Measurements from ENCODE around the gene COL9A3. TPM values are rescaled to one million over a fixed set of nuclear protein-coding genes. Genes with fewer than 3 reads are reported as not detected.

Gene COL9A3
- total RNA-seq, 1 experiment from 2014 or later = 150 TPM

DNA sequence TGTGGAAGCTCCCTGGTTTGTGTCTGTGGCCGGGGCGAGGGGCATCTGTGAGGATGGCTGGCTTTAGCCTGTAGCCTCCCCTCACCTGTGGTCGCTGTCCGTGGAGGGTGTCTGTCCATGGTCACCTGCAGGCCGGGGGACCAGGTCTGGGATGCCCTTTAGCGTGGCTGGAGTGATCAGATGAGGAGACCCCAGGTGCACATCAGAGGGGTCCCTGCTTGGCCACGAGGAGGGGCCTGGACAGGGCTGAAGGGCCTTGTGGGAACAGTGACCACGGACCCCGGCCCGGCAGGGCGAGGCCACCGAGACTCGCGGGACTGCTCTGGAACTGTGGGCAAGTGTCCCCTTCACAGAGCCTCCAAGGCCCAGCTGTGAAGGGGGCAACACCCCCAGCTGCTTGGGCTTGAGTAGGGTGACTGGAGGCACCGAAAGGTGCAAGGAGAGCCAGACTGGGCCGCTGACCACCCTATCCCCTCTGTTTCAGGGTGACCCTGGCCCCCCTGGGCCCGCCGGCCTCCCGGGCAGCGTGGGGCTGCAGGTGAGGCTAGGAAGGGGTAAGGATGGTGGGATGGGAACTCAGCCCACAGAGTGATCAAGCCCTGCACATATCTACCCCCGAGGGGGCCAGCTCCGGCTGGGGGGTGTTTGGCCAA, 8.6 kb downstream of the COL9A3 start:
- no peak overlapping the region for H2BK120ac ChIP-seq (ENCODE audit: low read depth, low read length, poor library complexity, severe bottlenecking)
- H4K8ac ChIP-seq (replicated peaks; ENCODE audit: insufficient read length, low read depth, low read length) = no peak overlapping the region
- DNase-seq = no peak
- no peaks in the 10 kb centered on the region for H3K23me2 ChIP-seq (ENCODE audit: insufficient read length, low read depth, low read length, poor library complexity, severe bottlenecking)
- H2BK12ac ChIP-seq (ENCODE audit: insufficient read length, low read depth, low read length) = no peak overlapping the region
- H3K18ac ChIP-seq (ENCODE audit: insufficient read length, low read depth, low read length) = no peak overlapping the region
- no peak overlapping the region for H4K5ac ChIP-seq (ENCODE audit: insufficient read length, low read depth, low read length)
- no peaks in the 10 kb centered on the region for H3K79me2 ChIP-seq (ENCODE audit: insufficient read depth, low read length)
- TF ChIP-seq, protein P1, sequence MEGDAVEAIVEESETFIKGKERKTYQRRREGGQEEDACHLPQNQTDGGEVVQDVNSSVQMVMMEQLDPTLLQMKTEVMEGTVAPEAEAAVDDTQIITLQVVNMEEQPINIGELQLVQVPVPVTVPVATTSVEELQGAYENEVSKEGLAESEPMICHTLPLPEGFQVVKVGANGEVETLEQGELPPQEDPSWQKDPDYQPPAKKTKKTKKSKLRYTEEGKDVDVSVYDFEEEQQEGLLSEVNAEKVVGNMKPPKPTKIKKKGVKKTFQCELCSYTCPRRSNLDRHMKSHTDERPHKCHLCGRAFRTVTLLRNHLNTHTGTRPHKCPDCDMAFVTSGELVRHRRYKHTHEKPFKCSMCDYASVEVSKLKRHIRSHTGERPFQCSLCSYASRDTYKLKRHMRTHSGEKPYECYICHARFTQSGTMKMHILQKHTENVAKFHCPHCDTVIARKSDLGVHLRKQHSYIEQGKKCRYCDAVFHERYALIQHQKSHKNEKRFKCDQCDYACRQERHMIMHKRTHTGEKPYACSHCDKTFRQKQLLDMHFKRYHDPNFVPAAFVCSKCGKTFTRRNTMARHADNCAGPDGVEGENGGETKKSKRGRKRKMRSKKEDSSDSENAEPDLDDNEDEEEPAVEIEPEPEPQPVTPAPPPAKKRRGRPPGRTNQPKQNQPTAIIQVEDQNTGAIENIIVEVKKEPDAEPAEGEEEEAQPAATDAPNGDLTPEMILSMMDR (conservative IDR thresholded peaks at IDR 0.05) = no peak
- no peak overlapping the region for H3T11ph ChIP-seq (ENCODE audit: low read length)
- H3K9me3 Mint-ChIP-seq = no peaks in the 10 kb centered on the region
- H3K27ac Mint-ChIP-seq = no peak overlapping the region
- H3K36me3 Mint-ChIP-seq (ENCODE audit: insufficient read depth in 1 of 3, low read depth in 3 of 3) = peaks cover 0 to 3% (median 0%) of the 10 kb centered on the region in 3 experiments; a peak in 1 of 7 replicates
- no peak overlapping the region for H3K4me2 ChIP-seq (ENCODE audit: insufficient read depth, insufficient read length, low read length)
- H2BK20ac ChIP-seq (ENCODE audit: low read depth, low read length, poor library complexity, severe bottlenecking) = no peak overlapping the region
- H3K56ac ChIP-seq (ENCODE audit: insufficient read length, low read depth, low read length) = no peak overlapping the region
- H2AFZ ChIP-seq (ENCODE audit: low read length) = no peak overlapping the region
- H3K27me3 ChIP-seq (ENCODE audit: insufficient read depth, low read length) = no peaks in the 10 kb centered on the region
- H2AK5ac ChIP-seq (ENCODE audit: insufficient read length, low read length) = no peak overlapping the region
- no peak overlapping the region for H4K91ac ChIP-seq (ENCODE audit: insufficient read length, low read depth, low read length)
- H3K27ac ChIP-seq (ENCODE audit: insufficient read length, low read depth, low read length) = no peak overlapping the region
- no peak overlapping the region for H3K23ac ChIP-seq (ENCODE audit: insufficient read length, low read depth, low read length)
- H3K4me1 Mint-ChIP-seq = peaks cover 8 to 11% of the 10 kb centered on the region in 2 experiments
- H3K4me1 ChIP-seq (ENCODE audit: insufficient read depth, low read length) = no peaks in the 10 kb centered on the region; the same call in 1 of the 2 replicates
- H3K79me1 ChIP-seq (ENCODE audit: insufficient read depth, low read depth, low read length, poor library complexity, severe bottlenecking) = no peaks in the 10 kb centered on the region
- H4K20me1 ChIP-seq (ENCODE audit: control insufficient read depth, insufficient read depth, insufficient read length) = no peaks in the 10 kb centered on the region
- H3K14ac ChIP-seq (ENCODE audit: insufficient read depth, low read length) = no peak overlapping the region
- no peak overlapping the region for H2BK5ac ChIP-seq (ENCODE audit: insufficient read length, low read length)
- H3K9ac ChIP-seq (ENCODE audit: extremely low read depth, insufficient read length, low read length) = no peak overlapping the region
- H3K9me3 ChIP-seq (ENCODE audit: control insufficient read depth, low read depth, low read length) = no peaks in the 10 kb centered on the region
- no peak overlapping the region for H3K4ac ChIP-seq (ENCODE audit: low read depth, low read length)
- no peaks in the 10 kb centered on the region for H3K27me3 Mint-ChIP-seq (ENCODE audit: low read depth)
- no CpG with 5 or more reads among the region's 22 CpGs for WGBS (ENCODE audit: extremely low coverage, insufficient read length, low lambda C conversion rate)
- H2BK15ac ChIP-seq (ENCODE audit: low read depth, low read length) = no peak overlapping the region
- H3K4me3 Mint-ChIP-seq = no peak overlapping the region

Measured in H9 (cell line).